HG02678 (cell line): ENCODE data around the gene MRC2.
"Not testable (repeated sequence)": the region's sequence is repeated elsewhere in the genome, so short reads cannot be mapped to it uniquely, and the experiment has no call there.

Source experiments
- ATAC-seq: cut with Tn5 transposase; IDR thresholded peaks from one replicate; pipeline ENCODE4 v1.9.1; 2021; ENCODE audit warnings: mild to moderate bottlenecking, moderate library complexity; ENCODE audit not compliant: unreplicated experiment

MRC2 gene

DNA sequence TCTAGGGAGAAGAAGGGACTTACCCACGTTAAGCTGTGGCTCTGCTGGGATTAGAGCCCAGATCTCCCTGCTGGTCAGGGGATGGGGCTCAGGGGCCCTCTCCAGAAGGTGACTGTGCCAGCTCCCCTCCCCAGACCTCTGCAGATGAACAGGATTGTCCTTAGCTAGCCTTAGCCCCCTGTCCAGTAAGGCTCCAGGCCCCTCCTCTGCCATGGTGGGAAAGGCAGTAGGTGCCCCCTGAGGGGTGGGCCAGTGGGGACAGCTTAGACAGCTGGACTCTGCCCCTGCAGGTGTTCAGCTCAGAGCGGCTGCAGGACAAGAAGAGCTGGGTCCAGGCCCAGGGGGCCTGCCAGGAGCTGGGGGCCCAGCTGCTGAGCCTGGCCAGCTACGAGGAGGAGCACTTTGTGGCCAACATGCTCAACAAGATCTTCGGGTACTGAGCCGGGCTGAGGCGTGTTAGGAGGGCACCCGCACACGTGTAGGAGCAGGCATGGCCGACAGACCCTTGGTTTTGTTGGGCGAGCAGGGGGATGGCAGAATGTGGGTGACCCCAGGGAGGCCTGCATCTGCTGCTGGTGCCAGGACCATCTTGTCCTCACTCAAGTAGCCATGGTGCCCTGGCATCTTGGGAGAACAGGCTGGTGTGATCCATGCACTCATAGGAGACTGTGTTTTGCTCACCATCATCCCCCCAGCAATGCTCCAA lies 50.9 kb downstream of the MRC2 start:
- no peak for ATAC-seq

DNA sequence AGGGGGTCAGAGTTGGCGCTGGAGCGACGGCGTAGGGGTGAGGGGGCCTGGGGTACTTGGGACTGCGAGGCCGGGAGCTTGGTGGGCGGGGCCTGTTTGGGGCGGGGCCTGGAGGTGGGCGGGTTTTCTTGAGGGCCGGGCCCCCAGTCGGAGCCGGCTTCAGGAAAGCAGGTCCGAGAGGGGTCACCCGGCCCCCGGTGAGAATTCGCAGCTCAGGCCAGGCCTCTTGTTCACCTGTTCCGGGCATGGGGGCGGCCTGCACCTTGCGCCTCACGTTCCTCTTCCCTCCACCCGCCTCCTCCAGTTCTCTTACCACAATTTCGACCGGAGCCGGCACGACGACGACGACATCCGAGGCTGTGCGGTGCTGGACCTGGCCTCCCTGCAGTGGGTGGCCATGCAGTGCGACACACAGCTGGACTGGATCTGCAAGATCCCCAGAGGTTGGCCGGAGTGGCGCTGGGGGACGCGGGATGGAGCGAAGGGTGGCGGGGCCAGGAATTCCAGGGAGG lies 52.5 kb downstream of the MRC2 start:
- no peak for ATAC-seq

DNA sequence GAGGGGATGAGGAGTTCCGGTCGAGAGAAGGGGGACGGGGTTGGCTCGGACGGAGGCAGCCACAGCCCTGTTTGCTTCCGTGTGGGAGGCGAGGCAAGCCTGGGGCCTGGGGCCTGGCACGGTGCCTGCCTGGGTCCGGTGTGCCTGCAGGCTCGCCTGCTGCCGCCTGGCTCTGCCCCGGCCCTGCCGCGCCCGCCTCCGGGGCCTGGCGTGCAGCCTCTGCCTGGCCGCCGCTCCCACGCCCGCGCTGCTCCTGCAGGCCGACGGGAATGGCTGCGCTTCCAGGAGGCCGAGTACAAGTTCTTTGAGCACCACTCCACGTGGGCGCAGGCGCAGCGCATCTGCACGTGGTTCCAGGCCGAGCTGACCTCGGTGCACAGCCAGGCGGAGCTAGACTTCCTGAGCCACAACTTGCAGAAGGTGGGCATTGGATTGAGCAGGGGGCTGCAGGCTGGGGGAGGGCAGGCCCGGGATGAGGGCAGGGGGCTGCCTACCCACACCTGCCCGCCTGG lies 53.1 kb downstream of the MRC2 start:
- ATAC-seq = no peak

DNA sequence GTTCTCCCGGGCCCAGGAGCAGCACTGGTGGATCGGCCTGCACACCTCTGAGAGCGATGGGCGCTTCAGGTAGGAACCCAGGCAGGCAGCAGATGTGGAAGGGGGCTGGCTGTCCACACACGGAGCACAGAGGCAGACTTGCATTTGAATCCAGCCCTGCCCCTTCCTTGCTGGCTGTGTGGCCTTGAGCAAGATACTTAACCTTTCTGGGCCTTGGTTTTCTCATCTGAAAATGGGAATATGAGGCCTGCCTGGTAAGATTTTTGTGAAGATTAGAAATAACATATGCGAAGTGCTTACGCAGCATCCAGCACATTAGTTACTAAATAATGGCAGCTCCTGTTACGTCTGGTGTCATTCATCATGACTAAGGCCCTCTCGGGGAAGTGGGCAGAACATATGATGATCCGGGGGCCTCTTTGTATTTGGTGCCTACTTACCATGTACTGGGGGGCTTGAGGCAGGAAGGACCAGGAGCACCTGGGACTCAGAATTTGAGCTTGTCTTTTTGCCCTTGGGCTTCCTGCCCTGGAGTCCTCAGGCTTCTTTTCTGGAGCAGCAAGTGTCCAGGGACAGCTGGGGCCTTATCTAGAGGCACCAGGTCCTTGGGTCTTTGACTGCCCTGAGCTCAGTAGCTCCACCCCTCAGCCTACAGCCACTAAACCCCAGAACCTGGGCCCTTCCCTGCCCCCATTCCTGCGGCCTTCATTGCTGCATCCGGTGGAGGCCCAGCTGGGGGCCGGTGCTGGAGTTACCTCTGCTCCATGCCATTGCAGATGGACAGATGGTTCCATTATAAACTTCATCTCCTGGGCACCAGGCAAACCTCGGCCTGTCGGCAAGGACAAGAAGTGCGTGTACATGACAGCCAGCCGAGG lies 53.8 kb downstream of the MRC2 start:
- no peak for ATAC-seq

DNA sequence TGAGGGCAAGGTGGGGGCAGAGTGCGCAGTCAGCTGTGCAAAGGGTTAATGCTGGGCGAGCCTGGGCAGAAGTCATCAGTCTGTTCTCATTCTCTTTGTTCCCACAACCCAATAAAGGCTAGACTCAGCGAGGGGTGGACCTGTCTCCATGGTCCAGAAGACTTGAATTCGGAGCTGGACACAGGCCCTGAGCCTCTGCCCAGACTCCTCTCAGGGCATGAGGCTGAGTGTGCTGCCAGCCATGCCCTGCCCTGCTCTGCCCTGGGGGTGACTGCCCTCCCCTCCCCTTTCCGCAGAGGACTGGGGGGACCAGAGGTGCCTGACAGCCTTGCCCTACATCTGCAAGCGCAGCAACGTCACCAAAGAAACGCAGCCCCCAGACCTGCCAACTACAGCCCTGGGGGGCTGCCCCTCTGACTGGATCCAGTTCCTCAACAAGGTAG lies 54.5 kb downstream of the MRC2 start:
- no peak for ATAC-seq

DNA sequence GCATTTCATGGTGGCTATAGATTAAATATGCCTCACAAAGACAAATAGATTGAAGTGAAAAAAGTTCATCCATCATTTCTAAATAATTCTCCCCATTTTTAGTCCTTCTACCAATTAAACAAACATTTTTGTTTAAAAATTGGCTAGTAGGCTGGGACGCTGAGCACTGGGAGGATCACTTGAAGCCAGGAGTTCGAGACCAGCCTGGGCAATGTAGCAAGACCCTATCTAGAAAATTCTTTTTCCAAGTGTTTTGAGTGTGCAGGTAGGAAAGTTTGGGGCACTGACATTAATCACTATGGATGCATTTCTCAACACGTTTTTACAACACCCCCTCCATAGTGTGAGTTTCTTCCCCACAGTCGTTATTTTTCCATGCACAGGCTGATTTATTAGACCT lies 56.7 kb downstream of the MRC2 start:
- ATAC-seq = no peak

DNA sequence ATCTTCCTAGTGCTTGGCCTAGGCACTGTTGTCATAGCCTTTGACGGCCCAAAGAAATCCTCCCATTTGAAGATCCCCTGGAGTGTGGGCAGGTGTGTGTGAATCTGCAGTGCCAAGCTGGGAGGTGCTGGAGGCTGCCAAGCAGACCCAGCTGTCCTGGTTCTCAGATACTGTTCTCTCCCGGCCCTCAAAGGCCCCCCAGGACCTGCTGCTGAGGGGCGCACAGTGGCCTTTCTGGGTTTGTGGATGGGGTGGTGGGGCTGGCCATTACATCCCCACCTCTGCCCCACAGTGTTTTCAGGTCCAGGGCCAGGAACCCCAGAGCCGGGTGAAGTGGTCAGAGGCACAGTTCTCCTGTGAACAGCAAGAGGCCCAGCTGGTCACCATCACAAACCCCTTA lies 60.5 kb downstream of the MRC2 start:
- no peak for ATAC-seq

DNA sequence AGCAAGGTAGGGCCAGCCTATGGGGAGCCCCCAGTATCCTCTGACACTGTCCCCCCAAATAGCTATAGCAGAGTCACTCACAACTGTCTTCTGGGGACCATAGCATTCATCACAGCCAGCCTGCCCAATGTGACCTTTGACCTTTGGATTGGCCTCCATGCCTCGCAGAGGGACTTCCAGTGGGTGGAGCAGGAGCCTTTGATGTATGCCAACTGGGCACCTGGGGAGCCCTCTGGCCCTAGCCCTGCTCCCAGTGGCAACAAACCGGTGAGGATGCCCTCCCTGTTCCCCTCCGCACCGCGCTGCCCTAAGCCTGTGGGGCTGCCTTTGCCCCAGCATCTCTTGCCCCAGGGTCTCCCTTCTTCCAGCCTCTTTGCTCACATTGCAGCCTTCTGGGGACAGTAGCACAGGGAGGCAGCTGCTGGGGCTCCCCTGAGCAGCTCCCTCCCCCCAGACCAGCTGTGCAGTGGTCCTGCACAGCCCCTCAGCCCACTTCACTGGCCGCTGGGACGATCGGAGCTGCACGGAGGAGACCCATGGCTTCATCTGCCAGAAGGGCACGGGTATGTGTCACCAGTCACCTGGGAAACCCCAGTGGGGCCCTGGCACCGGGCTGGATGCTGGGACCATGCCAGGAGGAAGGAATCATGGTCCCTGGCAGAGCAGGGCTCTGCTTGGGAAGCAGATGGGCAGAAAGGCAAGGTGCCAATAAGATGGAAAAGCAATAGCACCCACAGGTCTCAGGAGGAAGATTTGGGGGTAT lies 61.1 kb downstream of the MRC2 start:
- no peak for ATAC-seq

DNA sequence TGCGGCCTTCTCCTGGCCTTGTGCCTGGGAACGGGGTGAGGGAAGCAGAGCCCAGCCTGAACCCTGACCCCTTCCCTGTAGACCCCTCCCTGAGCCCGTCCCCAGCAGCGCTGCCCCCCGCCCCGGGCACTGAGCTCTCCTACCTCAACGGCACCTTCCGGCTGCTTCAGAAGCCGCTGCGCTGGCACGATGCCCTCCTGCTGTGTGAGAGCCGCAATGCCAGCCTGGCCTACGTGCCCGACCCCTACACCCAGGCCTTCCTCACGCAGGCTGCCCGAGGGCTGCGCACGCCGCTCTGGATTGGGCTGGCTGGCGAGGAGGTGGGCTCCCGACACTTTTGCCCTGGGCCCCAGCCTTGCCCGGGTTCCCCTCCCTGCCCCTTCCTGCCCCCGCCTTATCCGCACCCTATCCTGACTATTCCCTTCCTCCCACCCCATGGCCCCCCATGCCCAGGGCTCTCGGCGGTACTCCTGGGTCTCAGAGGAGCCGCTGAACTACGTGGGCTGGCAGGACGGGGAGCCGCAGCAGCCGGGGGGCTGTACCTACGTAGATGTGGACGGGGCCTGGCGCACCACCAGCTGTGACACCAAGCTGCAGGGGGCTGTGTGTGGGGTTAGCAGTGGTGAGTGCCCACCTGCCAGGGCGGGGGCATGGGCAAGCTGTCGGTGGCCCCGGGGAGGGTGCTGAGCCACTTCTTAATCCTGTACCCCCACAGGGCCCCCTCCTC lies 62.1 kb downstream of the MRC2 start:
- ATAC-seq = no peak

DNA sequence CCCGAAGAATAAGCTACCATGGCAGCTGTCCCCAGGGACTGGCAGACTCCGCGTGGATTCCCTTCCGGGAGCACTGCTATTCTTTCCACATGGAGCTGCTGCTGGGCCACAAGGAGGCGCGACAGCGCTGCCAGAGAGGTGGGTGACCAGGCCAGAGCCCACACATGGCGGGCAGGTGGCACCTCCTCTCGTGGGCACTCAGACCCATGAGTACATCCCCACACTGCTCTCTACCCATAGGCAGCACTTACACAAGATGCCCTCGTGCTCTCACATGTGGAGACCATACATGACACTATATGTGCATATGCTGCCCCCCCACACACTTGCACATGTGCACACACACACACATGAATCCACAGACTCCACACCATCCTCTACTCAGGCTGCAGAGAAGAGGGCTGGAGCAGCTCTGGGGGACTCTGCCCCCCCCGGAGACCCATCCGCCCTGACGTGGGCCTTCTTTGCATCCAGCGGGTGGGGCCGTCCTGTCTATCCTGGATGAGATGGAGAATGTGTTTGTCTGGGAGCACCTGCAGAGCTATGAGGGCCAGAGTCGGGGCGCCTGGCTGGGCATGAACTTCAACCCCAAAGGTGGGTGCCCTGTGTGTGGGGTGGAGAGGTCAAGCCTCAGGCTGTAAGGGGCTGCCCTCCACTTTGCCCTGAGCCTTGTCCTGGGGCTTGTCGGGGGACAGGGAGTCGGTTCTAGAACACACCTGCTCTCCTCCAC lies 62.9 kb downstream of the MRC2 start:
- ATAC-seq = no peak

DNA sequence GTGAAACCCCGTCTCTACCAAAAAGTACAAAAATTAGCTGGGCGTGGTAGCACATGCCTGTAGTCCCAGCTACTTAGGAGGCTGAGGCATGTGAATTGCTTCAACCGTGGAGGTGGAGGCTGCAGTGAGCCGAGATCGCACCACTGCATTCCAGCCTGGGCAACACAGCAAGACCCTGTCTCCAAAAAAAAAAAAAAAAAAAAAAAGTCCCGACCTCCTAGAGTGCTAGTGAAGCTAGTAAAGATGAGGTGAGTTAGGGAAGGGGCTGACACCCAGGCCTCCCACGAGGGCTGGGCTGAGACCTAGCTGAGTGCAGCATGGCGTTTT lies 64.1 kb downstream of the MRC2 start:
- ATAC-seq = not testable (repeated sequence)

DNA sequence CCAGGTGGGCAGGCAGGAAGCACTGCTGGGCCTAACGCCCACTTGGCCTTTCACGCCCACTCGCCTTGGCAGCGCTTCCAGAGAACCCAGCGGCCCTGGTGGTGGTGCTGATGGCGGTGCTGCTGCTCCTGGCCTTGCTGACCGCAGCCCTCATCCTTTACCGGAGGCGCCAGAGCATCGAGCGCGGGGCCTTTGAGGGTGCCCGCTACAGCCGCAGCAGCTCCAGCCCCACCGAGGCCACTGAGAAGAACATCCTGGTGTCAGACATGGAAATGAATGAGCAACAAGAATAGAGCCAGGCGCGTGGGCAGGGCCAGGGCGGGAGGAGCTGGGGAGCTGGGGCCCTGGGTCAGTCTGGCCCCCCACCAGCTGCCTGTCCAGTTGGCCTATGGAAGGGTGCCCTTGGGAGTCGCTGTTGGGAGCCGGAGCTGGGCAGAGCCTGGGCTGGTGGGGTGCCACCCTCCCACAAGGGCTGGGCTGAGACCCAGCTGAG lies 64.7 kb downstream of the MRC2 start:
- no peak for ATAC-seq

DNA sequence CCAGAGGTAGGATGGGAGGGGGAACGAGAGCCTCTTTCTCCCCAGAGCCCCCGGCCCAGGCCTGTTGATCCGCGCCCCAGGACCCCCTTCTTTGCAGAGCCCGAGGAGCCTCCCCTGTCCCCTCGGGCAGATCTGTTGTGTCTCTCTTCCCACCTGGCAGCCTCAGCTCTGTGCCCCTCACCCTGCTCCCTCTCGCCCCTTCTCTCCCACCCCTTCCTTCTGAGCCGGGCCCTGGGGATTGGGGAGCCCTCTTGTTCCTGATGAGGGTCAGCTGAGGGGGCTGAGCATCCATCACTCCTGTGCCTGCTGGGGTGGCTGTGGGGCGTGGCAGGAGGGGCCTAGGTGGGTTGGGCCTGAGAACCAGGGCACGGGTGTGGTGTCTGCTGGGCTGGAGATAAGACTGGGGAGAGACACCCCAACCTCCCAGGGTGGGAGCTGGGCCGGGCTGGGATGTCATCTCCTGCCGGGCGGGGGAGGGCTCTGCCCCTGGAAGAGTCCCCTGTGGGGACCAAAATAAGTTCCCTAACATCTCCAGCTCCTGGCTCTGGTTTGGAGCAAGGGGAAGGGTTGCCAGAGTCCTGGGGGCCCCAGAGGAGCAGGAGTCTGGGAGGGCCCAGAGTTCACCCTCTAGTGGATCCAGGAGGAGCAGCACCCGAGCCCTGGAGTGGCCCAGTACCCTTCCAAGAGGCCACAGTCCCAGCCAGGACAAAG lies 65.4 kb downstream of the MRC2 start:
- no peak for ATAC-seq

DNA sequence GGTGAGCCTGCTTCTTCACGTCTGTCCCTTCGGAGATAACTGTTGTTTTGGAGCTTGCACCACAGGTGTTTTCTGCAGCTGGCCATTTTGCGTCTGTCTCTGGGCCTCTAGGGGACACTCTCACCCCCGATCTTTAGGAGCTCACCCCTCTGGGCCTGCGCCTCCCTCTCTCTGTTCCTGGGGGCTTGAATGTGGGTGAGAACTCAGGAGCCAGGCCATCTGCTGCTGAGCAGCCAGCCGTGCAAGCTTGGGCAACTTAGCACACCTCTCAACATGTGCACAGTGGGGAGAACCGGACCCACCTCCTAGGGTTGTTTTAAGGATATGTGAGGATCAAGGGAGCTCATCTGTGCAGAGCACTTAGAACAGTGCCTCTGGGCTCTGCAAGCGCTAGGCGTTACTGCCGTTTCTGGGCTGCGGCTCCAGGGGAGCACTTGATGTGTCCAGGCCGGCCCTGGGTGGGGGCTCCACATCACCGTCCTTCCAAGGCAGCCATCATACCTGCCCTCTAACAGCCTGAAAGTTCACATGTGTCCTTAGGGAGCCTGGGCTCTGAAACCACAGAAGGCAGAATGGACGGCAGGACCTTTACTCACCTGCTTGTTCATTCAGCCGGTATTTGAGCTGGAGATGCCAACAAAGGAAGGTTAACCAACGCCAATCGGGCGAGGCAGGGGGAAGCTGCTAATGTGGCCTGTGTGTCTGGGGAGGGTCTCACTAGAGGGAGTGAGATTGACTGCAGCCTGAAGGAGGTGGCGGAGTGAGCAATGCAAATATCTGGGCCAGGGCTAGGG lies 66.3 kb downstream of the MRC2 start:
- ATAC-seq = no peak

DNA sequence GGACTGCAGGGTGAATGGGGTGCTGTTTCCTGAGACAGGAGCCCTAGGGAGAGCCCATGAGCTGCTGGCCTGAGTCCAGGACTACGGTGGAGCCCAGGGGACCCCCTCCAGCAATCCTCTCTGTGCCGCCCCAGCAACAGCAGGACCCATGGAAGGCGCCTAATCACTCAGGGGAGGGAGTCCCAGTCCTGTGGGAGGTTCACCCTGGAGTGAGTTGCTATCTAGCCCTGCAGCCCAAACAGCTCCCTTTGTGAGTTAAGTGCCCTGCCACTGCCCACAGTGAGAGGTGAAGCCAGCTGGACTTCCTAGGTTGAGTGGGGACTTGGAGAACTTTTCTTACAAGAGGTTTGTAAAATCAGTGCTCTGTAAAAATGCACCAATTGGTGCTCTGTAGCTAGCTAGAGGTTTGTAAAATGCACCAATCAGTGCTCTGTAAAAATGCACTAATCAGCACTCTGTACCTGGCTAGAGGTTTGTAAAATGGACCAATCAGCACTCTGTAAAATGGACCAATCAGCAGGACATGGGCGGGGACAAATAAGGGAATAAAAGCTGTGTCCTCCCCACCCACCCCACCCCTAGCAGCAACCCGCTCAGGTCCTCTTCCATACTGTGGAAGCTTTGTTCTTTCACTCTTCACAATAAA lies 67.7 kb downstream of the MRC2 start:
- not testable (repeated sequence) for ATAC-seq

DNA sequence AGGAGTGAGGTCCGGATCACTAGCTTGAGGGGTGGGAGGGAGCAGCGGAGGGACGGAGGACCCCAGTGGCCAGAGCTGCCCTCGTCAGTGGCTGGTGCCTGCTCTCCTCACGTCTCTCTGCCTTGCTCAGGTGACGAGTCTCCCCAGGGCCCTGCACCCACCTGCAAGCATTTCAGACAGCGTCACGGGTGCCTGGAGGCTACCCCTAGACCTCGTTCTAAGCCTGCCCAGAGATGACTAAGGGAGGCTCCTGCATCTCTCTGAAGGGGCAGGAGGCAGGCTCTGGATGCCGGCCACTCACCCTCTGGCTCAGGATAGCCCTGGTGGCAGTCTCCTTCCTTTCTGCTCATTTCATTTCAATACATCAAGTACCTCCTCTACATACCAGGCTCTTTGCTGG lies 68.8 kb downstream of the MRC2 start:
- ATAC-seq = no peak

DNA sequence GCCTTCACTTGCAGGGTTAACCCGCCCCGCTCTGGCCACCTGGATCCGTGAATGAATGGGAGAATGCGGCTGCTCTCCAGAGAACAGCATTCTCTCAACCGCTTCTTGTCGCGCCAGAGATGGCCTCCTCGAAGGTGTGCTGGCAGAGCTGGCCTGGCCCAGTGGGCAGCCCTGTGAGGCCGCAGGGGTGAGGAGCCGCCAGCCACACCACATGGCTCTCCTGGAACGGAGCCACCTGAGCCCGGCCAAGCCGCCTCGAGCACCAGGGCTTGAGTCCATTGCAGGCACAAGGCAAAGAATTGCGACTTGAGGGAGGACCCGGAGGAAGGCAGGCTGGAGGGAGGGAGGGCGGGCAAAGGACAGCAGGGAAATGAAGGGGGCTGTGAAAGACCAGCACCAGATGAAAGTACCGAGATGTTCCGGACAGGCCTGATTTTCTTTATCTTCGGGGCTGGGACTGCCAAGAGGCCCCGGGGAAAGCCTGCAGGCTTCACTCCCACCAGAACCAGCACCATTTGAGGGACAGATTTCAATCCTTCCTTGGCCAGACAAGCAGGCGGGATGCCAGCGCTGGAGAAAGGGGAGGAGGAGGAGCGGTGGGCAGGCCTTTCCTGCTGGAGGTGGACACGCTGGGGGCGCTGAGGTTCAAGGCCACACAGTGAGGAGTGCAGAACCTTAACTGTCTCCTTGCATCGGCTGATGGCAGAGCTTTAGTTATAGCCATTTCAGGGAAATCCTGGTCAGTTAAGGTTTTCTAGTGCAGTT lies 69.4 kb downstream of the MRC2 start:
- no peak for ATAC-seq
